Stimulated activated CD4-positive, alpha-beta T cell treated with anti-CD3 and anti-CD28 coated beads, Interleukin-4, amount 100 ng/mL, for 48 hours (primary cell): Measurements from ENCODE around the gene ZDHHC14.
"Not testable (repeated sequence)": the region's sequence is repeated elsewhere in the genome, so short reads cannot be mapped to it uniquely, and the experiment has no call there.

Experiments
- DNase-seq, 2 donors: peaks; one replicate each; pipeline ENCODE4 v3.0.0-alpha.2; 2020; ENCODE audit warnings: low read depth in 2 of 2

The ZDHHC14 gene

DNA sequence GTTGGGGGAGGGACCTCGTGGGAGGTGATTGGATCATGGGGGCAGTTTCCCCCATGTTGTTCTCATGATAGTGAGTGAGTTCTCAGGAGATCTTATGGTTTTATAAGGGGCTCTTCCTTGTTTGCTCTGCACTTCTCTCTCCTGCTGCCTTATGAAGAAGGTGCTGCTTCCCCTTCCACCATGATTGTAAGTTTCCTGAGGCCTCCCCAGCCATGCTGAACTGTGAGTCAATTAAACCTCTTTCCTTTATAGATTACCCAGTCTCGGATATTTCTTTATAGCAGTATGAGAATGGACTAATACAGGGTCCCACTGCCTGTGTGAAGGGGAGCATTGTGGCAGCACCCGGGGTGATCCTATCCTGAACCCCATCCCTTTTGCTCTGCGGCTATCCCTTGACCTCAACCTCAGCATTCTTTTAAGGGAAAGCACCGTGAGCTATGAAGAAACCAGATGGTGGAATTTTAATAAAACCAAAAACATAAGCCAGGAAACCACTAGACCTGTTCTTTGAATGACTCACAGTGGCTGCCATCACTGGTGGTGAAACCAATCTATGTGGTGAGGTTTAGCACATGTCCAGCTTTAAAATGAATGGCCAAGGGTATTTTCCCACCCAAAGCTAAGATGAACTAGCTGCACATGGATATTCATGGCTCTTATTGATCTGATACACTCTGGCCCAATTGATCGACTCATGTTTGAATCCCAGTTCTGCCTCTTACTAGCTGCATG lies 62.2 kb downstream of the ZDHHC14 start:
- DNase-seq: no peak

DNA sequence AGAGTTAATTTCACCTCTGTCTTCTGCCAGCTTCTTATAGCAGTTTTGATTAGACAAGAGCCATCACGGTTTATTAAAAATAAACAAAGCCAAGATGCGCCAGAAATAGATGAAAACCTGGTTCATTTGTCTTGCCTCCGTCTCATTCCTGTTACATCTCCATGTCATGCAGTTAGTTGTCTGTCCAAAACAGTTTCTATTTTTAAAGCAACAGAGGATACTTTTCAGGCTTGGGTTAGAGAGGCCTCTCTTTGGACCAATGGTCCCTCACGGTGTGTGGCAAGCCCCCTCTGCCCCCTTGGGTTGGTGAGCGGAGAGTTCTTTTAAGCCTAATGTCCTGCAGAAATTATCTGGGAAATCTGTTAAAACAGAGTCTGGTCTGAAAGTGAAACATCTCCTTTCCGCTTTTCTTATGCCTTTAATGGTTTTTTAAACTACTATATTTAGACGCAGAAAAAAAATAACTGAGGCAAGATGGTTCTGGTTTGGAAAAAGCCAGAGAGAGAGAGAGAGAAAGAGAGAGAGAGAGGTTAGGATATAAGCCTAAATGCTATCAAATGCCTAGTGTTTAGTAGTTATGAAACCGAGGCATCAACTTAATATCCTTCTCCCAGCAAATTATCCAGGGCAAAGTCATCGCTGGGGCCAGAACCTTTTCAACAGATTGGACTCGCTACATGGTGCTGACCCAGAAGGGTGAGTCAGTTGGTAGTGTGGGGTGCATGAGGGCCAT lies 64.5 kb downstream of the ZDHHC14 start:
- no peak for DNase-seq

DNA sequence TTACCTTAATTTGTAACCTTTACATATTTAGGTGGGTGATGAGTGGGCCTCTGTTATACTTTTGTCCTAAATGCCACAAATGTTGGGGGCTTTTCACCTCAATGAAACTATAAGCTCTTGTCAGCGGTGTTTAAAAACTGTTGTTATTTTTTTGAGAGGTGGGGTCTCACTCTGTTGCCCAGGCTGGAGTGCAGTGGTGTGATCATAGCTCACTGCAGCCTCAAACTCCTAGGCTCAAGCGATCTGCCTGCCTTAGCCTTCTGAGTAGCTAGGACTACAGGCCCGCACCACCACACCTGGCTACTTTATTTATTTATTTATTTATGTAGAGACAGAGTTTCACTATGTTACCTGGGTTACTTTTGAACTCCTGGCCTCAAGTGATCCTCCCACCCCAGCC lies 66.7 kb downstream of the ZDHHC14 start:
- no peak for DNase-seq

DNA sequence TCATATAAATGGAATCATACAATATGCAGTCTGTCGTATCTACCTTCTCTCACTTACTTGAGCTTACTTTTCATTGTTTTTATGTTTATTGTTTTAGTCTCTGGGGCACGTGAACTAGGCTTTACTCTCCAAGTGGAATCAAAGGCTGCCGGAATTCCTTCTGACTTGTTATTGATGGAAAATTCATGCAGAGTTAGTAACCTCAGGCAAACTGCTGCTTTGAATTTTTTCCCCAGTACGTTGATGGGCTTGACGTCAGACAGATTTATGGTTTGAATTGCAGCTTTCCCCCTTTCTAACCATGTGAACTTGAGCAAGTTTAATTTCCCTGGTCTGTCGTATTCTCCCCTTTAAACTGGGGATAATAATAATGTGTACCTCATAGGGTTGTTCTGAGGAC lies 68.6 kb downstream of the ZDHHC14 start:
- DNase-seq: no peak

DNA sequence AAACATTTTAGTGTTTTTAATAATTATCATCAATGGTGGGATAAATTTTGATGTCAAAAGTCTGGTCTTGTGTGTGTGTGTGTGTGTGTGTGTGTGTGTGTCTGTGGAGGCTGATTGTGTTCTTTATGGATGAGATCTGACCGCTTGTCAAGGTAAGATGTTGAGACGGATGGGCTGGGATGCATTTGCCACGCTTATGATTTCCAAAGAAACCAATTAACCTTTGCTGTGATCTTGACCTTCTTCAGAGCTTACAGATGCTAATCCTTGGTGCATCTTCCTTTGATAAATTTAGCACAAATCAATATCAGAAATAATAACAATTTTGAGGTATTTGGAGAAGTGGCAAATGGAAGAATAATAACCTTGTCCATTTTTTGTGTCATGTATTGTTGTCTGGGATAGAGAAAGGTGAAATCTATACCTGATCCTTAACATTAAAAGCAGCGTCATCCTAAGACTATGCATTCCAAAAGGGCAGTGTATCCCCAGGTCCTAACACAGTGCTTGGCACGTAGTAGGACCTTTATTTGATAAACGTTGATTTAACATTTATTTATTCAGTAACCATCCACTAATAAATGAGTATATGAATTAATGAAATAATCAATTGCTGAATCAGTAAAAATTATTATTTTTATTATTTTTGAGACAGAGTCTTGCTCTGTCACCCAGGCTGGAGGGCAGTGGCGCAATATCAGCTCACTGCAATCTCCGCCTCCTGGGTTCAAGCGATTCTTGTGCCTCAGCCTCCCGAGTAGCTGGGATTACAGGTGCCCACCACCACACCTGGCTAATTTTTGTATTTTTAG lies 70.1 kb downstream of the ZDHHC14 start:
- no peak for DNase-seq

DNA sequence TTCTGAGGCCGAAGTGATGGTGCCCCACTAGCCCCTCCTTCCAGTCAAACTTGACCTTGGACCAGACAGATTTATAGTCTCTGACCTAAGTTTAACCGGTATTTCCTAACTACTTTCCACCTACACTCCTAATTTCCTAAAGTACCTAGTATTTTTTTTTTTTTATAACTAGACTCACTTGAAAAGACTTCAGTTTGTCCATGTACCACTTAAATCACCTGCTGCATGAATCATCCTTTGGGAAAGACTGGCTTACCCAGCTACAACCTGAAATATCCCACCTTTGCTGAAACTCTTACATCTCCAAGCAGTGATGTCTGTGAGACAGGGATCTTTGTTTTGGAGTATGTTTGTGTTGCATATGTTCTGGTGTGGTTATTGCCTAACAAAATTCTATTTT lies 71.1 kb downstream of the ZDHHC14 start:
- no peak for DNase-seq

DNA sequence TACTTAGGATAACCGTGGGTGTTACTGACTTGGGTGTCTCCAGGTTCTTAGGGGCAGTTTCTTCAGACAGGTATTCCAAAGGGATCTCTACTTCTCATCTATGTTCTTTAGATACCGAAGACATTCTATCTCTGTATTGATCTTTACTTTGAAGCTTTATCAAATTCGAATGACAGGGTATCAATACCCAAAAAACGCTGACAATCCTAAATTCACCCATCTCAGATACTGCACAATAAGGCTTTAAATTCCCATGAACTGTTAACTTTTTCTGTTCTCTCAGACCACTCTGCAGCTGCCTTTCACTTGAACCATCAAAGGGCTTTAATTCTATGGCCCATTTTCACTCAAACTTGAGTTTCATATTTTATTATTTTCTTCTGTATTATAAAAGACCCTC lies 72.1 kb downstream of the ZDHHC14 start:
- DNase-seq: no peak

DNA sequence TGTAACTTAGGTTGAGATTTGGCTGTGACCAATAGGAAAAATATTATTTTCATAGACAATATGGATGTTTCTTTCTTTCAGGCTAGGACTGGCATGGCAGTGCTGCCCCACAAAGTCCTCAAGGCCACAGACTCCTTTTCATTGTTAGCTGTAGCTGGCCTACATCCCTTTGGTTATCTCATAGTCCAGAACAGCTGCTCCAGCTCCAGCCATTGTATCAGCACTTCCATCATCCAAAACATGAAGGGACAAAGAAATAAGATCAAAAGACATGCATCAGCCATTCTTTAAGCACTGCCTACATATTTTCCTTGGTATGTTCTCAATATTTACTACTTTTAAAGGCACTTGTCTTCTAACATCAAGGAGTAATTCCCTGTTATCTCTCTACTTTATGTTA lies 73.0 kb downstream of the ZDHHC14 start:
- DNase-seq: no peak

DNA sequence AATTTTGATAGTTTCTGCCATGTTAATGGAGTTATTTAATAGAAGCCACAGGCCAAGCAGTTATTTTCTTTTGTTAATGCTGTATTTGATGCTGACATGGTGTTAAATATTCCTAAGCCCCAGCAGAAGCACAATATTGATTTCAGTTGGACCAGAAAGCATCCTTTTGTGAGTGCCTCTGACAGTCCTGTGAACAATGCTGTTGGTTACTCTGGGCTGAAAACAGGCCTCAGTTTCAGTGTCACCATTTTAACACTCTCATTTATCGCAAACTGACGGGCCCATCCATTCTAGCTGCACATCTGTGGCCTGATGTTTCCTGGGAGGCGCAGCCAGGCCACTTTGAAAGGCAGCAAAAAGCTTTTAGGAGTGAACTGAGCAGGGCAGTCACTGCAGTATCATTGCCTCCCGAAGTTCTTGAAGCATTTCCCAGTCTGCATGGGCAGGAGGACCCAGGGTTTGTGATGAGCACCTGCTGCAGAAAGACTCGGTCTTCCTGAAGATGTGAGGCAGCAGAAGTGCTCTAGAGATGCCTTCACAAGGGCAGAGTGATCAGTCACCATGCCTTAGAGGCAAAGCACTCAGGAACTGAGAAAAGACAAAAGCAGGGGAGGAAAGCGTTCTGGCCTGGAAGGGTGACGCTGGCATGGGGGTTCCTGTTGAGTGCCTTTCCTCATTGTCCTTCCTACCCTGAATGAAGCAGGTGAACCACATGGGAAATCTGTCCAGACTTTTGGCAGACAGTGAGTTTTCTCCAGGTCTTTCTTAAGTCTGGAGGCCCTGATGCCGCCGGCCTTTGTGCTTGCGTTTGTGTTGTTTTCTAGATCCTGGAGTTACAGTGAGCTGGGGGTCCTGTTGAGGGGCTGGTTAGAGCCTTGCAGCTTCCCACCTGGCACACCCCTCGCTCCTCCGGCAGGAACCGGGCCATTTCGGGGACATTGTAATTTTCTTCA lies 74.0 kb downstream of the ZDHHC14 start:
- DNase-seq: no peak

DNA sequence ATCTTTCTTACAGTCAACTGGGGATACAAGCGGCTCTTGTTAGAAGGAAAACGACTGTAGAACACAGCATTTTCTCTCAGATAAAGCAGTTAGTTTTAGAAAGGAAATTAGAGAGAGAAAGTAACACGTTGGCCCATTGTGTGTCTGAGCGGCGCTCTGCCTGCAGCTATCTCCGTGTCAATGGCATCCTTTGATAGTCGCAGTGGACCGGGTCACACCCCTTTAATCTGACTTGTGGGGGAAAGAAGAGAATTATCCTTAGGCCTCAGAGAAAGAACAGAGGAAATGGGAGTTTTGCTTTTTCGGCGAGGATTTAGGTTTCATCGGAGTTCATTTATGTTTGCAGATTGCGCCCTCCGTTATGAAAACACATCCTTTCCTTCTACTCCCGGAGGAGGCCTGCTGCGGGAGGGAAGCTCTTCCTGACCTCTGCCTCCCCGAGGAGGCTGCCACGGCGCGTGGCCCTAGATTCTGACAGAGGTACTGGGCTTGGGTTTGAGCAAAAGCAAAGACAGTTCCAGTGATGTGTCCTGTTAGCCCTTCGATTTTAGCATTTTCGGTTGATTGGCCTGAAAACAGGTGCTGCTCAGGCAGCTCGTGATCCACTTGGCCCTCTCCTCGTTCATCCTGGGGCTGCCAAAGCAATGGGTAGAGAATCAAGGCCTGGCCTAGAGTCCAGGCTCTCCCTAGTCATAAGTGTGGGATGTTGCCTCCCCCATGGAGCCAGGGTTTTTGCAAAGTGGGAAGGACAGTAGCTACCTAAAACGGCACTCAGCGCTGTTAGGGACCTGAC lies 74.9 kb downstream of the ZDHHC14 start:
- DNase-seq: no peak

DNA sequence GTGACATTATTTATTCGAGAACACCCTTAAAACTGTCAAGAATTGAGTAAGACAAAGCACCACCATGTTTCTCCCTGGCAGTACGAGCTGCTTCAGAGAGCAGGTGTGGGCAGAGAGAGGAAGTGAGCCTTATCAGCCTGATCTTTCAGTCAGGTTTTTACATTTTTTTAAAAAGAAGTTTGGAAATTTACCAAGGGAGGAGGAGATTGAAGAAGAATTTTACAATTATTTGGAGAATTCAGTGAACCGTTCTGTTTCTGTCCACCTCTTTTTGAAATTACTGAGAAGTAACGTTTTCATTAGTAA lies 75.5 kb downstream of the ZDHHC14 start:
- no peak for DNase-seq

DNA sequence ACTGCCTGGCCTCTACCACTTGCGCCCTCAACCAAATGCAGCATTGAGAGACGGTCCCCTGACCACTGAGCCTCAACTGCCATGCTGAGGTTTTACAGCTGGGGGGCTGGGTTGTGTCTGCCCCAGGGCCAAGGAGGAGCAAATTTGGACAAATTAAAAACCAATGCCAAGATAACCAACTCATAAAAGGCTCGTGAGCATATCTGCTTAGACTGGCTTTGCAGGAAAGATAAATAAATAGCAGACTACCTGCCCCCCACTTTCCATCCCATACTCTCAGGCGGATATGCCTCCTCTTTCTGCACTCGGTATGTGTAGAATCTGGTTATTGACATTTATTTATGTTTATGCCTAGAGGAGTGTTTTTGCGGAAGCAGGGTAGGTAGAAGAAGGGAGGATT lies 76.8 kb downstream of the ZDHHC14 start:
- DNase-seq: no peak

DNA sequence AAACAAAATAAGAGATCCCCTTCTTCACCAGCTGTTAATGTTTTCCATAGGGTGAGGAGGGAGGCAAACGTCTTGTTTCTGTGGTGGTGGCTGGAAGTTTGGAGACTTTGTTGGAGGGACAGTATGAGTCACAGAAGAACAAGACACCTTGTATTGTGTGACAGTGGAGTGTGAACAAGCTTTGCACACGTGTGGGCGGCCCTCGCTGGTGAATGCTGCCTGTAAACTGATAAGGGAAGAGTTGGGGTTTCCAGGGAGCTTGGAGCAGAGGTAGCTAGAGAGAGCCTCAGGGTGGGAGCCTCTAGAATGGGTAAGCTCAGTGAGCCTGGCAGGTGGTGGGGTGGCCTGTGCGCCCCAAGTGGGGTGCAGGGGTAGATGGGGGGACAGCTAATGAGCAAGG lies 78.3 kb downstream of the ZDHHC14 start:
- DNase-seq: peak; percentile 24 to 40

DNA sequence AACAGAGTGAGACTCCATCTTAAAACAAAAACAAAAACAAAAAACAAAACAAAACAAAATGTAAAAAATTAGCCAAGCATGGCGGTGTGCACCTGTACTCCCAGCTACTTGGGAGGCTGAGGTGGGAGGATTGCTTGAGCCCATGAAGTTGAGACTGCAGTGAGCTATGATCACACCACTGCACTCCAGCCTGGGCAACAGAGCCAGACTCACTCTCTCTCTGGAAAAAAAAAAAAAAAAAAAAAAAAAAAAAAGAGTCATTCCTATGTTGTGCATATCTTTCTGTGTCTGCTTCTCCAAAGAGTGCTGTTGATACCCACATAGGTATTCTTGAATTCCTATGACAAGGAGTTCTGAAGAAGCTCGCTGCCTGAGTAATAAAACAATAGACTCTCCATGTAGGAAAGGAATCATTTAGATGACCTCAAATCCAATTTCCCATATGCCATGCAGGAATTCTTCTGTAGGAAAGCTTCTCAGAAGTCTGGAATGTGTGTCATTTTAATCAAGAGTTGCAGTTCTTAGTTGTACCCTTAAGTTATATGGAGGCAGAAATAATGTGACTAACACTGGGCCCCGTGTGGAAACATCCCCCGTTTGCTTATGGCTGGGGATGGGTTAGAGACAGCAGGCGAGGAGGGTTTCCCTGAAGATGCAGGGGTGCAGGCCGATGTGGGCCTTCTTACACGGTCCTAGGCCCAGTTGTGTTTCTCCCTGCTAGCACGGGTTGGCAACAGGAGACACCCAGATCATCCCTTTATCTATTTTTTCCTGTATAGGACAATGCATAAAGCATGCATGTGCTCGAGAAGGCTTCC lies 79.4 kb downstream of the ZDHHC14 start:
- no peak for DNase-seq

DNA sequence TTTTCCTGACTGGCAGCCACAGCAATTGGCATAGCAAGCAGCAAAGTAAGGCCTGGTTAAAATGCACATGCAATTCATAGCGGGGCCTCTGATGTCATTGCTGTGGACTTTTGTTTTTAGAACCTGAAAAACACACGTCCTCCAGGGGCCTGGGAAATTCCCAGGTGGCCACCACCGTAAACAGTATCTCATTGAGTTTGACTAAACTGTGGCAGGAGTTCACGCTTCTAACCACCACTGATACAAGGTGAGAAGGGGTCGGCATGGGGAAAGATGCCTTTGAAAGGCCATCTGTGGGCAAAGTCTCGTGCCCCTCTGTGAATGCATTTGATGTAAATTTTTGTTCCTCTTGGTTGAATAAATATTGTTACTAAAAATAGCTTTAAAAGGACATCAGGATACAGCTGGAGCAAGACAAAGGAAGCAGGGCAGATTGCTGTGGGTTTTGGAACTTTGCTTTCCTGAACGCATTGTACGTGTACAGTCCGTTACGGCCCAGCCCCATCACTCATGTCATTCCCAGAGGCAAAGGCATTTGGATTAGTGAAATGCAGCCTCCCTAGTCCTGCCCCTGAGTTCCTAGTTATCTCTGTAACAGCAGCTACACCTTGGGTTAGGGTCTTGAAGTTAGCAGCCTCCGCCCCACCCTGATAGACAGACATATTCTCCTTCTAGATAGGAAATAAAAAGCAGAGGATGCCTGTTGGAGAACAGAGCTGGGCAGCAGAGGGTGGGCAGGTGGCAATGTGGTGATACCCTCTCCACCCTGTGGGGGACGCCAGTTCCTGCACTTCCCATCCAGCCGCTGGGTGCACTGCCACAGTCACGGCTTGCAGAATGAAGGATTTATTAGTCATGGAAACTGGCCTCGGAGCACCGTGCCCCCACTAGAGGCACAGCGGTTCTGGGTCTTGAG lies 80.3 kb downstream of the ZDHHC14 start:
- peak; percentile 46 to 68 for DNase-seq

DNA sequence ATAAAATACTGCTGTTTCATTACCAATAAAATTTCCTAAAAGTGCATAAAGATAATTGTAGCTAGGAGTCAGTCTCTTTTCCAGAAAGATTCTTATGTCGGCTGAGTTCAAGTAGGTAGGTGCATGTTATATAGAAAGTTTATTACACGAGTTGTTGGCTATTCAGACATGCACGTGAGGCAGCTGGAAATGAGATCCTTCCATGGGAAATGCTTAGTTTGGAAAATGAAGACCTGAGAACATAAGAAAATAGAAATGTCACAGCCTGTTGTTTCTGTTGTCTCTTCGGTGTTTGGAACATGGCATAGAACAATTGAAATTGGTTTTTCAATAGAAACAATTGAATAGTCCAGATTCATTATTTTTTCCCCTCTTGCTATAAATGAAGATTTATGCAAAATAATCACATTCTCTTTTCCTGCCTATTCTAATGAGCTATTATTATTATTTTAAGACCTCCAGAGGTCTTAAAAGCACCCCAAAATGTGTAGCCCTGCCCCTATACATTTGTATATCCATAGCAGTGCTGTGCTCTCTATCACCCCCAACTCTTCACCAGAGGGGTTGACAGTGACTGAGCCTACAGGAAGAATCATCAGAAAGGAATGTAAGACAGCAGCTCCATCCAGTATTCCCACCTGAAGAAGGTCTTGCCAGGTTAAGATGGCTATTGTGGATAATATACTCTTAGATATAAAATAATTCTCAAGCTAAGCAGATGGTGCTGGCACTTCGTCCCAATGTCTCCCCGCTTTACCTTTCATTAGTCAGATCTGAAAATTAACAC lies 82.2 kb downstream of the ZDHHC14 start:
- no peak for DNase-seq

DNA sequence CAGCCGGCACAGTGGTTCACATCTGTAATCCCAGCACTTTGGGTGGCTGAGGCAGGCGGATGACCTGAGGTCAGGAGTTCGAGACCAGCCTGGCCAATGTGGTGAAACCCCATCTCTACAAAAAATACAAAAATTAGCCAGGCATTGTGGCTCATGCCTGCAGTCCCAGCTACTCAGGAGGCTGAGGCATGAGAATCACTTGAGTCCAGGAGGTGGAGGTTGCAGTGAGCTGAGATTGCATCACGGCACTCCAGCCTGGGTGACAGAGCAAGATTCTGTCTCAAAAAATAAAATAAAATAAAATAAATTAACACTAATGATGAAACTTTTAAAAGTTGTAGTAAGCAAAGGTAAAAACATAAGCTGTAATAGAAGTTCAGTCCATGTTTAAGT lies 82.7 kb downstream of the ZDHHC14 start:
- not testable (repeated sequence) for DNase-seq
